Muscle of arm (tissue), 12 donors: Measurements from ENCODE around the gene DLGAP3. TPM values are rescaled to one million over a fixed set of nuclear protein-coding genes. Genes with fewer than 3 reads are reported as not detected.

Experiments
- DNase-seq: peaks from one replicate; pipeline ENCODE4 v3.0.0-alpha.2; 2013
- polyA plus RNA-seq, 12 donors: library from polyadenylated mRNA; unstranded; fragments of 120-200 nt; gene quantifications; one replicate each; pipeline ENCODE4 v1.2.1, GENCODE V29; 2013; ENCODE audit not compliant: insufficient read length in 12 of 12

DLGAP3 gene
- polyA plus RNA-seq, 12 donors = 0.07 to 3.4 (median 0.22) TPM; not detected in 2

- no peak for DNase-seq
Observed at GRCh38 chr1:34904236-34905097, 25.0 kb downstream of the DLGAP3 start.

- DNase-seq = no peak
Observed at GRCh38 chr1:34901919-34902318, 27.5 kb downstream of the DLGAP3 start.

GRCh38 chr1:34900775-34901502, 28.5 kb downstream of the DLGAP3 start:
- no peak for DNase-seq

- no peak for DNase-seq
Observed at GRCh38 chr1:34899906-34900305, 29.5 kb downstream of the DLGAP3 start.

- no peak for DNase-seq
Observed at GRCh38 chr1:34899471-34899870, 30.0 kb downstream of the DLGAP3 start.

- no peak for DNase-seq
Observed at GRCh38 chr1:34898330-34898761, 31.1 kb downstream of the DLGAP3 start.

GRCh38 chr1:34896612-34897011, 32.8 kb downstream of the DLGAP3 start:
- no peak for DNase-seq

GRCh38 chr1:34889705-34890104, 39.7 kb downstream of the DLGAP3 start:
- no peak for DNase-seq

- DNase-seq = no peak
Observed at GRCh38 chr1:34887593-34887992, 41.9 kb downstream of the DLGAP3 start.

- no peak for DNase-seq
Observed at GRCh38 chr1:34885405-34886247, 43.8 kb downstream of the DLGAP3 start.

- DNase-seq = no peak
Observed at GRCh38 chr1:34884961-34885360, 44.5 kb downstream of the DLGAP3 start.

- no peak for DNase-seq
Observed at GRCh38 chr1:34884536-34884935, 44.9 kb downstream of the DLGAP3 start.

GRCh38 chr1:34879230-34879629, 50.2 kb downstream of the DLGAP3 start:
- no peak for DNase-seq

GRCh38 chr1:34876406-34876805, 53.0 kb downstream of the DLGAP3 start:
- no peak for DNase-seq

- DNase-seq = no peak
Observed at GRCh38 chr1:34874296-34874952, 55.0 kb downstream of the DLGAP3 start.

- DNase-seq = no peak
Observed at GRCh38 chr1:34872133-34872503, 57.3 kb downstream of the DLGAP3 start.

GRCh38 chr1:34871443-34872132, 57.9 kb downstream of the DLGAP3 start:
- no peak for DNase-seq

- no peak for DNase-seq
Observed at GRCh38 chr1:34870395-34870794, 59.1 kb downstream of the DLGAP3 start.

- DNase-seq = no peak
Observed at GRCh38 chr1:34869760-34870159, 59.7 kb downstream of the DLGAP3 start.

- no peak for DNase-seq
Observed at GRCh38 chr1:34868230-34869049, 61.0 kb downstream of the DLGAP3 start.
